CD4-positive, CD25-positive, alpha-beta regulatory T cell (primary cell): Measurements from ENCODE around the gene RBM25. TPM values are rescaled to one million over a fixed set of nuclear protein-coding genes. Genes with fewer than 3 reads are reported as not detected.
A peak's percentile ranks its signal among the peaks of the same experiment; 100 is the strongest.

Experiments
- ATAC-seq, 2 donors: fragments of 150-1000 bp; cut with Tn5 transposase; one replicate each; pipeline ENCODE4 v1.10.0; 2021; ENCODE audit warnings: low read depth in 2 of 2, moderate number of reproducible peaks in 2 of 2, moderate library complexity in 1 of 2
- DNase-seq, 3 donors: peaks; one replicate each; pipeline versions ENCODE4 v3.0.0 to v3.0.0-alpha.2; 2012 to 2022; ENCODE audit warnings: mixed read lengths in 1 of 3
- H3K27ac ChIP-seq: one replicate; pipeline ENCODE4 v1.7.0; 2013; ENCODE audit warnings: mild to moderate bottlenecking, low read length; ENCODE audit not compliant: insufficient read depth, poor library complexity, severe bottlenecking
- H3K27me3 ChIP-seq: one replicate; pipeline ENCODE4 v1.7.0; 2013; ENCODE audit warnings: low read length; ENCODE audit not compliant: control insufficient read depth, insufficient read depth
- H3K36me3 ChIP-seq: one replicate; pipeline ENCODE4 v1.7.0; 2013; ENCODE audit warnings: mild to moderate bottlenecking, low read length, moderate library complexity; ENCODE audit not compliant: control insufficient read depth, insufficient read depth
- H3K4me1 ChIP-seq: 2 replicates; pipeline ENCODE4 v1.7.0; 2013; ENCODE audit warnings: mild to moderate bottlenecking, low read length; ENCODE audit not compliant: insufficient read depth, control insufficient read depth, poor library complexity, severe bottlenecking
- H3K4me3 ChIP-seq: one replicate; pipeline ENCODE4 v1.7.0; 2013; ENCODE audit warnings: low read depth, mild to moderate bottlenecking, low read length, moderate library complexity
- H3K9me3 ChIP-seq, 2 experiments: 1 replicate in 1 of 2; 2 replicates in 1 of 2; pipeline ENCODE4 v1.7.0; 2013; ENCODE audit warnings: low read length in 2 of 2, mild to moderate bottlenecking in 1 of 2, moderate library complexity in 1 of 2; ENCODE audit not compliant: control insufficient read depth in 2 of 2
- H3K27ac Mint-ChIP-seq, 3 donors: one replicate each; pipeline ENCODE4 v1.8.0; 2020 to 2022; ENCODE audit warnings: mild to moderate bottlenecking in 3 of 3, mixed read lengths in 3 of 3, moderate library complexity in 2 of 3
- H3K27me3 Mint-ChIP-seq: one replicate; pipeline ENCODE4 v1.8.0; 2022; ENCODE audit warnings: mild to moderate bottlenecking, mixed read lengths
- H3K36me3 Mint-ChIP-seq: one replicate; pipeline ENCODE4 v1.8.0; 2020; ENCODE audit warnings: mixed read lengths
- H3K4me1 Mint-ChIP-seq, 4 donors: one replicate each; pipeline ENCODE4 v1.8.0; 2020 to 2022; ENCODE audit warnings: mixed read lengths in 4 of 4, mild to moderate bottlenecking in 1 of 4
- H3K4me3 Mint-ChIP-seq, 4 donors: one replicate each; pipeline ENCODE4 v1.8.0; 2020 to 2022; ENCODE audit warnings: mild to moderate bottlenecking in 4 of 4, mixed read lengths in 4 of 4, moderate library complexity in 3 of 4
- H3K9me3 Mint-ChIP-seq, 7 donors: one replicate each; pipeline ENCODE4 v1.8.0; 2020 to 2022; ENCODE audit warnings: mixed read lengths in 7 of 7, mild to moderate bottlenecking in 3 of 7, moderate library complexity in 2 of 7
- polyA plus RNA-seq, 4 donors: library from polyadenylated mRNA; unstranded; fragments of 300-500 nt; fragmentation: Illumina TruSeq; gene quantifications; one replicate each; pipeline ENCODE4 v1.2.3, GENCODE V29; 2021
- total RNA-seq: library from RNA; stranded (reverse); gene quantifications from one replicate; pipeline ENCODE4 v1.2.3, GENCODE V29; 2022

The RBM25 gene
- total and polyA plus RNA-seq, 5 donors from 2014 or later, result 33.0 to 157 (median 41.2) TPM

DNA sequence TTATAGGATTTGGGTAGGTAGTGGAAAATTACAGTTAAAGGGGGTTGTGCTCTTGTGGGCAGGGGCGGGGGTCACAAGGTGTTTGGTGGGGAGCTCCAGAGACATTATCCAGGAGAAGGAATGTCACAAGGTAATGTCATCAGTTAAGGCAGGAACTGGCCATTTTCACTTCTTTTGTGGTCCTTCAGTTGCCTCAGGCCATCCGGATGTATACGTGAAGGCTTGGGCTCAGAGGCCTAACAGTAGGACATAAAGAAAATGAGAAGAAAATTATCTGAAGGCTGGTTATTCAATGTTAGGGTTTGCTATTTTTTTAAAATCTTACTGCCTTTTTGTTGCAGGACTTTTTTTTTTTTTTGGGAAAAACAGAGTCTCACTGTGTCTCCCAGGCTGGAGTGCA is 75.5 kb downstream of the RBM25 start:
- no peak overlapping the region for H3K4me3 ChIP-seq
- H3K4me1 ChIP-seq, result peaks cover 14% of the 10 kb centered on the region
- H3K27me3 ChIP-seq, result no peaks in the 10 kb centered on the region
- H3K9me3 ChIP-seq, result no peaks in the 10 kb centered on the region
- Mint-ChIP-seq H3K36me3 (peaks cover 14% of the 10 kb centered on the region), H3K27me3 (no peaks in the 10 kb centered on the region), H3K4me1 (peaks cover 13 to 23% (median 16%) of the 10 kb centered on the region in 4 donors), H3K4me3 (peak overlapping the region in 1 of 4 donors; percentile 82), H3K27ac (no peak overlapping the region), H3K9me3 (peaks cover 0 to 10% (median 2%) of the 10 kb centered on the region in 7 donors)
- H3K27ac ChIP-seq, result no peak overlapping the region
- H3K36me3 ChIP-seq, result no peaks in the 10 kb centered on the region
- no peak for ATAC-seq
- no peak for DNase-seq

GRCh38 chr14:73136085-73136386 is 77.7 kb downstream of the RBM25 start:
- peak overlapping the region; percentile 94 to 100 (median 96) for H3K4me3 Mint-ChIP-seq
- Histone ChIP-seq H3K36me3 (no peaks in the 10 kb centered on the region), H3K9me3 (no peaks in the 10 kb centered on the region), H3K4me3 (peak overlapping the region; percentile 72), H3K4me1 (peaks cover 22% of the 10 kb centered on the region), H3K27ac (peak overlapping the region; percentile 97), H3K27me3 (no peaks in the 10 kb centered on the region)
- H3K27me3 Mint-ChIP-seq, result no peaks in the 10 kb centered on the region
- peak overlapping the region; percentile 98 to 99 (median 98) for H3K27ac Mint-ChIP-seq
- ATAC-seq (no peak), DNase-seq (no peak)
- peaks cover 16% of the 10 kb centered on the region for H3K36me3 Mint-ChIP-seq
- H3K4me1 Mint-ChIP-seq, result peaks cover 22 to 35% (median 23%) of the 10 kb centered on the region in 4 donors
- H3K9me3 Mint-ChIP-seq, result peaks cover 0 to 10% (median 2%) of the 10 kb centered on the region in 7 donors

DNA sequence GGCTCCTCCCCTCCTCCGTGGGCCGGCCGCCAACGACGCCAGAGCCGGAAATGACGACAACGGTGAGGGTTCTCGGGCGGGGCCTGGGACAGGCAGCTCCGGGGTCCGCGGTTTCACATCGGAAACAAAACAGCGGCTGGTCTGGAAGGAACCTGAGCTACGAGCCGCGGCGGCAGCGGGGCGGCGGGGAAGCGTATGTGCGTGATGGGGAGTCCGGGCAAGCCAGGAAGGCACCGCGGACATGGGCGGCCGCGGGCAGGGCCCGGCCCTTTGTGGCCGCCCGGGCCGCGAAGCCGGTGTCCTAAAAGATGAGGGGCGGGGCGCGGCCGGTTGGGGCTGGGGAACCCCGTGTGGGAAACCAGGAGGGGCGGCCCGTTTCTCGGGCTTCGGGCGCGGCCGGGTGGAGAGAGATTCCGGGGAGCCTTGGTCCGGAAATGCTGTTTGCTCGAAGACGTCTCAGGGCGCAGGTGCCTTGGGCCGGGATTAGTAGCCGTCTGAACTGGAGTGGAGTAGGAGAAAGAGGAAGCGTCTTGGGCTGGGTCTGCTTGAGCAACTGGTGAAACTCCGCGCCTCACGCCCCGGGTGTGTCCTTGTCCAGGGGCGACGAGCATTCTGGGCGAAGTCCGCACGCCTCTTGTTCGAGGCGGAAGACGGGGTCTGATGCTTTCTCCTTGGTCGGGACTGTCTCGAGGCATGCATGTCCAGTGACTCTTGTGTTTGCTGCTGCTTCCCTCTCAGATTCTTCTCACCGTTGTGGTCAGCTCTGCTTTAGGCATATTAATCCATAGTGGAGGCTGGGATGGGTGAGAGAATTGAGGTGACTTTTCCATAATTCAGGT is 78.3 kb downstream of the RBM25 start, which contains the start of gene PSEN1:
PSEN1 (plus strand) TSS at position 121 of the 839 bp plus-strand sequence. CDS start 11,513 bp downstream, outside the sequence.
- Histone ChIP-seq H3K4me3 (peak within 1 kb of the TSS; percentile 96), H3K27ac (peak within 1 kb of the TSS; percentile 97), H3K4me1 (peaks cover 25% of the 10 kb centered on the region), H3K9me3 (no peaks in the 10 kb centered on the region), H3K36me3 (no peaks in the 10 kb centered on the region), H3K27me3 (no peaks in the 10 kb centered on the region)
- Mint-ChIP-seq H3K36me3 (peaks cover 17% of the 10 kb centered on the region), H3K4me1 (peaks cover 24 to 39% (median 27%) of the 10 kb centered on the region in 4 donors), H3K27me3 (no peaks in the 10 kb centered on the region), H3K27ac (peak within 1 kb of the TSS; percentile 98 to 99 (median 98)), H3K9me3 (peaks cover 0 to 10% (median 2%) of the 10 kb centered on the region in 7 donors), H3K4me3 (peak within 1 kb of the TSS; percentile 94 to 100 (median 96))
- ATAC-seq (peak; percentile 96 to 97), DNase-seq (peak; percentile 97 to 99 (median 98))

- Mint-ChIP-seq H3K4me3 (peak overlapping the region in 3 of 4 donors; percentile 16 to 65 (median 60)), H3K9me3 (no peaks in the 10 kb centered on the region), H3K27ac (peak overlapping the region; percentile 32 to 68 (median 55)), H3K4me1 (peaks cover 34 to 67% (median 42%) of the 10 kb centered on the region in 4 donors), H3K27me3 (no peaks in the 10 kb centered on the region), H3K36me3 (peaks cover 14% of the 10 kb centered on the region)
- Histone ChIP-seq H3K36me3 (no peaks in the 10 kb centered on the region), H3K9me3 (no peaks in the 10 kb centered on the region), H3K4me1 (peaks cover 42% of the 10 kb centered on the region), H3K27me3 (no peaks in the 10 kb centered on the region), H3K4me3 (no peak overlapping the region), H3K27ac (peak overlapping the region; percentile 41)
- ATAC-seq (no peak), DNase-seq (no peak)
These were observed 82.5 kb downstream of the RBM25 start for GRCh38 chr14:73140811-73141323.

GRCh38 chr14:73142216-73142615 is 83.9 kb downstream of the RBM25 start:
- Histone ChIP-seq H3K36me3 (no peaks in the 10 kb centered on the region), H3K9me3 (no peaks in the 10 kb centered on the region), H3K27me3 (no peaks in the 10 kb centered on the region), H3K4me3 (peak overlapping the region; percentile 44), H3K27ac (no peak overlapping the region), H3K4me1 (peaks cover 34% of the 10 kb centered on the region)
- no peaks in the 10 kb centered on the region for H3K9me3 Mint-ChIP-seq
- peak overlapping the region; percentile 14 to 65 (median 31) for H3K4me3 Mint-ChIP-seq
- H3K4me1 Mint-ChIP-seq, result peaks cover 35 to 61% (median 40%) of the 10 kb centered on the region in 4 donors
- DNase-seq (peak in 1 of 3 donors; percentile 47), ATAC-seq (no peak)
- no peaks in the 10 kb centered on the region for H3K27me3 Mint-ChIP-seq
- H3K27ac Mint-ChIP-seq, result peak overlapping the region in 2 of 3 donors; percentile 65 to 69
- peaks cover 17% of the 10 kb centered on the region for H3K36me3 Mint-ChIP-seq

GRCh38 chr14:73143003-73143402 is 84.7 kb downstream of the RBM25 start:
- Mint-ChIP-seq H3K9me3 (no peaks in the 10 kb centered on the region), H3K36me3 (peaks cover 14% of the 10 kb centered on the region), H3K4me3 (peak overlapping the region in 3 of 4 donors; percentile 14 to 68 (median 29)), H3K4me1 (peaks cover 31 to 56% (median 35%) of the 10 kb centered on the region in 4 donors), H3K27ac (peak overlapping the region in 2 of 3 donors; percentile 65 to 69), H3K27me3 (no peaks in the 10 kb centered on the region)
- no peaks in the 10 kb centered on the region for H3K27me3 ChIP-seq
- H3K9me3 ChIP-seq, result no peaks in the 10 kb centered on the region
- H3K4me3 ChIP-seq, result peak overlapping the region; percentile 44
- DNase-seq (no peak), ATAC-seq (no peak)
- peaks cover 5% of the 10 kb centered on the region for H3K36me3 ChIP-seq
- peaks cover 29% of the 10 kb centered on the region for H3K4me1 ChIP-seq
- H3K27ac ChIP-seq, result no peak overlapping the region

DNA sequence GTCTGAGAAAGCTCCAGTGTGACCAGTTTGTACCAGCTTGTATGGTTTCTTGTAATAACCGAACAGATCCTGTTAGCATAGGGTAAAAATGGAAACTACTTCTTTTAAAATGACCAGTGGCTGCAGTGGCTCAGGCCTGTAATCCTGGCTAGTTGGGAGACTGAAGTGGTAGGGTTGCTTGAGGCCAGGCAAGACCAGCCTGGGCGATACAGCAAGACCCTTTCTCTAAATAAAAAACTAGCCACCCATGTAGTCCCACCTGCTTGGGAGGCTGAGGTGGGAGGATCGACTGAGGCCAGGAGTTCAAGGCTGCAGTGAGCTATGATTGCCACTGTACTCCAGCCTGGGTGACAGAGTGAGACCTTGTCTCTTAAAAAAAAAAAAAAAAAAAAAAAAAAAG is 85.3 kb downstream of the RBM25 start:
- Mint-ChIP-seq H3K4me3 (peak overlapping the region in 3 of 4 donors; percentile 14 to 68 (median 29)), H3K27me3 (no peaks in the 10 kb centered on the region), H3K27ac (peak overlapping the region; percentile 20 to 69 (median 42)), H3K4me1 (peaks cover 31 to 56% (median 37%) of the 10 kb centered on the region in 4 donors), H3K36me3 (peaks cover 19% of the 10 kb centered on the region), H3K9me3 (no peaks in the 10 kb centered on the region)
- H3K27ac ChIP-seq, result no peak overlapping the region
- ATAC-seq (no peak), DNase-seq (no peak)
- peaks cover 29% of the 10 kb centered on the region for H3K4me1 ChIP-seq
- H3K4me3 ChIP-seq, result no peak overlapping the region
- no peaks in the 10 kb centered on the region for H3K9me3 ChIP-seq
- peaks cover 10% of the 10 kb centered on the region for H3K36me3 ChIP-seq
- H3K27me3 ChIP-seq, result no peaks in the 10 kb centered on the region
